K562 (cell line): Measurements from ENCODE around the gene PARD3.

ENCODE experiments used
- EP300 ChIP-seq: IDR thresholded peaks from 2 replicates; pipeline ENCODE4 v1.6.1; 2012; ENCODE audit warnings: low read length, improper control_type of control experiment
- ESRRA ChIP-seq: fragments of 450-650 bp; IDR thresholded peaks from 2 replicates; pipeline ENCODE4 v1.6.1; 2014; ENCODE audit warnings: low read depth, mild to moderate bottlenecking, moderate library complexity, borderline replicate concordance
- GATAD2B ChIP-seq: fragments of 450-650 bp; IDR thresholded peaks from 2 replicates; pipeline ENCODE4 v1.6.1; 2017; ENCODE audit warnings: mild to moderate bottlenecking, borderline replicate concordance
- POLR2A ChIP-seq: fragments of 450-650 bp; conservative IDR thresholded peaks from 2 replicates; pipeline ENCODE4 v1.6.1; 2016
- SP2 ChIP-seq: IDR thresholded peaks from 2 replicates; pipeline ENCODE4 v1.6.1; 2011; ENCODE audit warnings: mild to moderate bottlenecking, low read depth, low read length, moderate library complexity; ENCODE audit not compliant: poor library complexity, severe bottlenecking; ENCODE audit errors: extremely low read depth
- SREBF2 ChIP-seq: sonication (generic); formaldehyde crosslinking; IDR thresholded peaks from 2 replicates; pipeline ENCODE4 v1.4.0; 2020; ENCODE audit warnings: mild to moderate bottlenecking, missing genetic modification reagents
- USF2 ChIP-seq: sonication (generic); formaldehyde crosslinking; IDR thresholded peaks from 2 replicates; pipeline ENCODE4 v1.5.0; 2020; ENCODE audit warnings: missing genetic modification reagents
- ZBTB1 ChIP-seq: sonication (generic); formaldehyde crosslinking; IDR thresholded peaks from 2 replicates; pipeline ENCODE4 v1.8.1; 2023; ENCODE audit warnings: missing genetic modification reagents, low read depth, mild to moderate bottlenecking, borderline replicate concordance

- TF ChIP-seq POLR2A, result no peak
- TF ChIP-seq ZBTB1 (CRISPR knock-in tag), result no peak
- TF ChIP-seq GATAD2B, result no peak
- TF ChIP-seq SP2, result no peak
- TF ChIP-seq ESRRA, result no peak
- TF ChIP-seq USF2 (CRISPR knock-in tag), result no peak
- no peak for TF ChIP-seq EP300
- TF ChIP-seq SREBF2 (CRISPR knock-in tag), result no peak
Observed at GRCh38 chr10:34432589-34432988, 382.5 kb downstream of the PARD3 start.
